GM12878 (cell line): ENCODE measurements around the gene USP34. TPM values are rescaled to one million over a fixed set of nuclear protein-coding genes. Genes with fewer than 3 reads are reported as not detected.

Experiments
- ATAC-seq: fragments of 200-7000 bp; cut with Tn5 transposase; 3 replicates; pipeline ENCODE4 v1.9.1; 2020; ENCODE audit warnings: mild to moderate bottlenecking, moderate library complexity
- BruUV-seq: library from RNA; stranded (reverse); fragments of 400-500 nt; replicated peaks from 2 replicates; lab custom pipeline; 2021; lab: Mats Ljungman, UMichigan
- CTCF ChIA-PET: fragments of 300-600 bp; sonication (Branson Sonifier 250); formaldehyde crosslinking; extraction: SDS; loops from one replicate; lab custom pipeline; 2021; ENCODE audit warnings: inconsistent platforms; lab: Yijun Ruan, JAX
- POLR2A ChIA-PET: fragments of 350-600 bp; formaldehyde crosslinking; extraction: SDS; loops from one replicate; lab custom pipeline; 2021; ENCODE audit warnings: inconsistent platforms; lab: Charles Lee
- RAD21 ChIA-PET: fragments of 300-600 bp; sonication (Branson Sonifier 250); formaldehyde crosslinking; loops from one replicate; lab custom pipeline; 2023; ENCODE audit warnings: antibody characterized with exemption; ENCODE audit not compliant: unreplicated experiment; lab: Charles Lee
- SMC1A ChIA-PET: fragments of 300-600 bp; sonication (Branson Sonifier 250); formaldehyde crosslinking; loops from one replicate; lab custom pipeline; 2023; ENCODE audit not compliant: unreplicated experiment, uncharacterized antibody; lab: Charles Lee
- DNase-seq: peaks from one replicate; pipeline ENCODE4 v3.0.0-alpha.2; 2011; ENCODE audit warnings: low read depth, low spot score
- FAIRE-seq: peaks from 3 replicates; lab custom pipeline; 2011; peaks lifted over from hg19 to GRCh38; lab: Jason Lieb, UNC
- H2AFZ ChIP-seq: 2 replicates; pipeline ENCODE4 v1.6.0; 2011; ENCODE audit warnings: low read depth, low read length, control low read depth; ENCODE audit not compliant: control insufficient read depth
- H3K27ac ChIP-seq: 2 replicates; pipeline ENCODE4 v1.5.1; 2011; ENCODE audit warnings: control low read depth; ENCODE audit not compliant: control insufficient read depth, insufficient read depth
- H3K27me3 ChIP-seq, 2 experiments: replicated peaks in 1 of 2; 2 replicates each; pipeline versions ENCODE4 v1.6.0 to v1.6.1; 2011; ENCODE audit warnings: low read length in 1 of 2; ENCODE audit not compliant: control insufficient read depth in 2 of 2, insufficient read depth in 2 of 2
- H3K36me3 ChIP-seq, 2 experiments: 2 replicates each; pipeline ENCODE4 v1.5.1; 2011; ENCODE audit warnings: low read length in 1 of 2; ENCODE audit not compliant: control insufficient read depth in 2 of 2, insufficient read depth in 2 of 2
- H3K4me1 ChIP-seq: 2 replicates; pipeline ENCODE4 v1.6.1; 2011; ENCODE audit warnings: mild to moderate bottlenecking, low read length, moderate library complexity, mixed read lengths; ENCODE audit not compliant: control insufficient read depth, insufficient read depth
- H3K4me2 ChIP-seq: 2 replicates; pipeline ENCODE4 v1.6.0; 2011; ENCODE audit warnings: control low read depth; ENCODE audit not compliant: control insufficient read depth, insufficient read depth
- H3K4me3 ChIP-seq: fragments of 200-600 bp; sonication (generic); 2 replicates; pipeline ENCODE4 v1.5.1; 2016
- H3K79me2 ChIP-seq: 2 replicates; pipeline ENCODE4 v1.6.0; 2011; ENCODE audit warnings: low read length; ENCODE audit not compliant: control insufficient read depth, insufficient read depth
- H3K9ac ChIP-seq: 2 replicates; pipeline ENCODE4 v1.8.0; 2011; ENCODE audit warnings: low read length, control low read depth, mixed read lengths; ENCODE audit not compliant: control insufficient read depth, insufficient read depth
- H3K9me3 ChIP-seq: replicated peaks from 3 replicates; pipeline ENCODE4 v1.5.1; 2011; ENCODE audit warnings: mild to moderate bottlenecking, low read length; ENCODE audit not compliant: control insufficient read depth, insufficient read depth
- H4K20me1 ChIP-seq: 2 replicates; pipeline ENCODE4 v1.6.0; 2011; ENCODE audit not compliant: control insufficient read depth, insufficient read depth
- ETV6 ChIP-seq, 2 experiments: fragments of 450-650 bp in 1 of 2; IDR thresholded peaks in 1 of 2; conservative IDR thresholded peaks in 1 of 2; 2 replicates each; pipeline ENCODE4 v1.6.1; 2014; ENCODE audit warnings: antibody characterized with exemption in 1 of 2, borderline replicate concordance in 1 of 2, low read depth in 1 of 2, mild to moderate bottlenecking in 1 of 2, moderate library complexity in 1 of 2
- HSF1 ChIP-seq: fragments of 150-350 bp; IDR thresholded peaks from 2 replicates; pipeline ENCODE4 v1.6.1; 2014; ENCODE audit warnings: mild to moderate bottlenecking, low read depth, low read length
- NKRF ChIP-seq: fragments of 450-650 bp; conservative IDR thresholded peaks from 2 replicates; pipeline ENCODE4 v1.6.1; 2017; ENCODE audit warnings: mild to moderate bottlenecking, moderate library complexity
- NR2F1 ChIP-seq: fragments of 450-650 bp; conservative IDR thresholded peaks from 2 replicates; pipeline ENCODE4 v1.6.1; 2017; ENCODE audit warnings: mild to moderate bottlenecking
- PAX5 ChIP-seq: IDR thresholded peaks from 2 replicates; pipeline ENCODE4 v1.6.1; 2011; ENCODE audit warnings: low read depth, low read length, borderline replicate concordance
- RELB ChIP-seq: fragments of 450-650 bp; IDR thresholded peaks from 2 replicates; pipeline ENCODE4 v1.6.1; 2017; ENCODE audit warnings: low read depth, mild to moderate bottlenecking, moderate library complexity
- SIX5 ChIP-seq: IDR thresholded peaks from 2 replicates; pipeline ENCODE4 v1.6.1; 2011; ENCODE audit warnings: mild to moderate bottlenecking, low read depth, low read length, moderate library complexity; ENCODE audit not compliant: severe bottlenecking
- SMARCA5 ChIP-seq: fragments of 450-650 bp; IDR thresholded peaks from 2 replicates; pipeline ENCODE4 v1.6.1; 2017; ENCODE audit warnings: mild to moderate bottlenecking
- SUZ12 ChIP-seq: fragments of 200-600 bp; sonication (generic); IDR thresholded peaks from one replicate; pipeline ENCODE4 v1.6.1; 2018; ENCODE audit warnings: antibody characterized with exemption, mild to moderate bottlenecking; ENCODE audit not compliant: unreplicated experiment
- ZNF24 ChIP-seq: fragments of 450-650 bp; IDR thresholded peaks from 2 replicates; pipeline ENCODE4 v1.6.1; 2017; ENCODE audit warnings: antibody characterized with exemption, mild to moderate bottlenecking
- ZNF592 ChIP-seq: fragments of 450-650 bp; IDR thresholded peaks from 2 replicates; pipeline ENCODE4 v1.6.1; 2017; ENCODE audit warnings: mild to moderate bottlenecking, moderate library complexity
- ZZZ3 ChIP-seq: IDR thresholded peaks from 2 replicates; pipeline ENCODE4 v1.6.1; 2011; ENCODE audit warnings: low read depth; ENCODE audit not compliant: control insufficient read depth, insufficient read length
- WGBS: methylation state at CpG from one replicate; pipeline ENCODE4 v1.1.6; 2016; ENCODE audit warnings: low lambda C conversion rate; ENCODE audit not compliant: insufficient replicate concordance, insufficient coverage; ENCODE audit errors: missing lambda C conversion rate; 5-methylcytosine and 5-hydroxymethylcytosine counted together
- in situ Hi-C: fragments of 300-500 bp; cut with MboI; formaldehyde crosslinking; loops from 9 replicates; pipeline ENCODE4 v1.14.3; 2018; ENCODE audit warnings: mixed read lengths
- intact Hi-C: fragments of 100-400 bp; cut with micrococcal nuclease; formaldehyde crosslinking; loops from one replicate; pipeline ENCODE4 v1.14.2; 2022; ENCODE audit not compliant: unreplicated experiment
- polyA plus RNA-seq, 11 experiments: library from polyadenylated mRNA; depleted of rRNA in 4 of 11; unstranded in 6 of 11; stranded (reverse) in 5 of 11; fragments of >200 nt; fragmentation: Nextera tagmentation in 4 of 11; fragmentation: Illumina TruSeq in 1 of 11; extraction: Ambion mirVana in 4 of 11; extraction: Trizol in 1 of 11; gene quantifications; 1 replicate in 1 of 11; 2 replicates in 10 of 11; pipeline versions ENCODE4 v1.2.1 to v1.2.3, GENCODE V29; 2011 to 2016; ENCODE audit warnings: inconsistent platforms in 2 of 11, missing spikeins in 2 of 11, low read depth in 1 of 11
- total RNA-seq, 4 experiments: library from RNA; depleted of rRNA in 3 of 4; stranded (reverse); fragments of >200 nt in 3 of 4; fragmentation: Illumina TruSeq in 1 of 4; extraction: Trizol in 1 of 4; gene quantifications; 2 replicates each; pipeline versions ENCODE4 v1.2.1 to v1.2.3, GENCODE V29; 2013 to 2021

USP34 gene
- total and polyA plus RNA-seq, 10 of the 15 experiments (the other 5 are each of a cell fraction or from before 2014, with no cell fraction given) = 26.2 to 106 (median 62.1) TPM

GRCh38 chr2:61244694-61245093 lies 226.2 kb downstream of the USP34 start (continued):
- TF ChIP-seq HSF1 (no peak), PAX5 (no peak), RELB (no peak), NR2F1 (no peak)

- ChIA-PET RAD21 (no interaction called here), SMC1A (interaction anchor here (0.7 kb wide), 1 partner anchor 512 kb away, joined by 3 read pairs; no protein-coding TSS in a partner anchor), POLR2A (no interaction called here), CTCF (no interaction called here)
- BruUV-seq = no TSS peak
- no peak overlapping the region for H3K4me3 ChIP-seq
- no peaks in the 10 kb centered on the region for H4K20me1 ChIP-seq
- no peak overlapping the region for H3K27ac ChIP-seq
- no peak for DNase-seq
- intact Hi-C loops (no loop called here), in situ Hi-C loops (no loop called here)
- no peak overlapping the region for H2AFZ ChIP-seq
- H3K4me1 ChIP-seq = peaks cover 5% of the 10 kb centered on the region; the same call in 1 of the 2 replicates
- H3K27me3 ChIP-seq = no peaks in the 10 kb centered on the region
- no peaks in the 10 kb centered on the region for H3K79me2 ChIP-seq
- 97% methylated on average over 6 of the region's 6 CpGs for WGBS
- no peak overlapping the region for H3K9ac ChIP-seq
- H3K36me3 ChIP-seq = peaks cover 0 to 11% of the 10 kb centered on the region in 2 experiments; a peak in 3 of 4 replicates
- H3K4me2 ChIP-seq = no peak overlapping the region
- FAIRE-seq = no peak
- no peaks in the 10 kb centered on the region for H3K9me3 ChIP-seq
- ATAC-seq = no peak
- TF ChIP-seq SIX5 (no peak), SMARCA5 (no peak), ZZZ3 (no peak), ZNF592 (no peak), ETV6 (conservative IDR thresholded peaks at IDR 0.05 in 1 of 2, IDR thresholded peaks at IDR 0.05 in 1 of 2; ENCODE audit: borderline replicate concordance in 1 of 2, low read depth in 1 of 2) (no peak), ZNF24 (no peak), NKRF (no peak), SUZ12 (no peak)
These were observed 229.6 kb downstream of the USP34 start for GRCh38 chr2:61241266-61241665.
